COLO668 (cell line): Measurements from ENCODE around the gene PPA2.
"Not testable (repeated sequence)": the region's sequence is repeated elsewhere in the genome, so short reads cannot be mapped to it uniquely, and the experiment has no call there.

Experiments used
- DNase-seq: peaks from one replicate; lab custom pipeline; 2025; ENCODE audit not compliant: unreplicated experiment; lab: John Stamatoyannopoulos, UW

The PPA2 gene

DNA sequence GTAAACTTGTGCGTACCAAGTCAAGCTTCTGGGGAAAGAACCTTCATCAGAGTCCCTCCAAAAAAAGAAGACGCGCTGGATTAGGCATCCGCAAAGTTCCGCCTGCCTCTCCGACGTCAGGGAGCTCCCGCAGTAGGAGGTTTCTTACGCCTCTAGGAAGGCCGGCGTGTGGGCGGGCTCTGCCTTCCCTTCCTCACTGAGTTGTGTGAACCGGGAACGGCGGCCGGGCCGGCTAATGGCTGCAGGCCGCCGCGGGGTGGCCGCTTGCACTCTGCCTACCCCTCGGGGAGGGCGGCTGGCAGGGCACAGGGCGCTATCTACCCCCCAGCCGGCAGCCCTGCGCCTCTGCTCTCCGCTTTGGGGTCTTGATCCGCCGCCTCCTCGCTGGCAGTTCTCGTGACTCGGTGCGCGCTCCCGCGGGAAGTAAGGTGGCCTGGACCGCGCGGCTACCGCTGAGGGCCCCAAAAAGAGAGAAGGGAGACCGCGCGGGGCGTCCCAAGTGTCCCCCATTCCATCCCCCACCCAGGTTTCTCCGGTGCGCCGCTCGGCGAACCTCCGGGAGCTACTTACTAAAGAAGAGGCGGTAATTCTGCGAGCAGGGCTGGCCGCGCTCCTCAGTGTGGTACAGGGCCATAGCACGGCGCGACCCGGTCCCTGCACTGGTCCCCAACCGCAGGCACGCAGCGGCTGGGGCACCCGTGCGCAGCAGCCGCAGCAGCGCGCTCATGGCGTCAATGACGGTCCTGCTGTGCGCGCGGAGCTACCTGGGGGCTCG, at the start of gene PPA2:
PPA2 (minus strand) TSS at position 739 of the 775 bp plus-strand sequence; CDS start at position 727, 12 bp downstream.
- peak; percentile 95 for DNase-seq

DNA sequence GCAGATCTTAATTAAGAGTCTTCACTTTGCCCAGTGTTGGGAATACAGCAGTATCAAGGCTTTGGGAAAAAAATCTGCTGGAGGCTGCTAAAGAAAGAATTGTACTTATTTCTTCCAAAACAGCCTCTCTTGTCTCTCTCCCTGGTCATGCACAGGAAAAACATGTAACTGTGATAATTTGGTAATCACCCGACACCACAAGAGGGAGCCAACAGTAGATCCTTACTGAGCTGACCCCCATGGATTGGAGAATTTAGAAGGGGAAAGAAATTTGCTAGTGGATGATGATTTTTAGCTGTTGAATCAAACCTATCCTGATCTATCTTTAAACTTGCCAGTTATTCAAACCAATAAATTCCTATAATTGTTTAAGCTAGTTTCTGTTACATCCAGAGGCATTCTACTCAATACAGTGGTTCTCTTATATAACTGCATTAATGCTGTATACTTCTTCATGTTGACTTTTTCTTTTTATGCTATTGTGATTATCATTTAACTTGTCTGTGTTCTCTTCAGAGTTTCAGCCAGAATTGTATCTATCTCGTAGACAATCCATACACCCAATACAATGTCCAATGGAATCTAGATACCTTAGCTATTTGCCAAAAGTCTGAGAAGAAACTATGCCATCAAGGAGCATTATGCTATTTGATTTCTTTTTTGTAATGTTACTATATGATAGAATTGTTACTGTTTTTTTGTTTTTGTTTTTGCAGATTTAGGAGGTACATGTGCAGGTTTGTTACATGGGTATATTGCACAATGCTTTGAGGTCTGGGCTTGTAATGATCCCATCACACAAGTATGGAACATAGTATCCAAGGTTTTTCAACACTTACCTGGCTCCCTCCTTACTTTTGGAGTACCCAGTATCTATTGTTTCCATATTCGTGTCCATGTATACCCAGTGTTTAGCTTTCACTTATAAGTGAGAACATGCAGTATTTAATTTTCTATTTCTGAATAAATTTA, 47.2 kb upstream of the PPA2 start:
- peak; percentile 39 for DNase-seq

DNA sequence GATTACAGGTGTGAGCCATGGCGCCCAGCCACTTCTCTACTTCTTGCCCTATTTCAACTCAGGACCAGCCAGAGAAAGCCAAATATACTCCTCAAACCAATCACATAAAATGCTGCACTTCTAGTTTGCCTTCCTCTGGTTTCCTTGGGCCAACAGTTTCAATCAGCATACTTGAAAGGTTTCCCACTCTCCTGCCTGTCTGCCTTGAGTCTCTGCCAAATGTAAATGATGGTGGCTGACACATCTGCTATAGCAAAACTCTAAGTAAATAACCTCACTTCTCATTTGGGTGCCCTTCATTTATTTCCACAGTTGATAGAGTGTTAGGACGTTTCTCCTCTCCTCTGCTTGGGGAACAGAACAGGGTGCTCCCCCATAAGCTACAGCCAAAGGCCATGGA, 36.4 kb upstream of the PPA2 start:
- DNase-seq = no peak

DNA sequence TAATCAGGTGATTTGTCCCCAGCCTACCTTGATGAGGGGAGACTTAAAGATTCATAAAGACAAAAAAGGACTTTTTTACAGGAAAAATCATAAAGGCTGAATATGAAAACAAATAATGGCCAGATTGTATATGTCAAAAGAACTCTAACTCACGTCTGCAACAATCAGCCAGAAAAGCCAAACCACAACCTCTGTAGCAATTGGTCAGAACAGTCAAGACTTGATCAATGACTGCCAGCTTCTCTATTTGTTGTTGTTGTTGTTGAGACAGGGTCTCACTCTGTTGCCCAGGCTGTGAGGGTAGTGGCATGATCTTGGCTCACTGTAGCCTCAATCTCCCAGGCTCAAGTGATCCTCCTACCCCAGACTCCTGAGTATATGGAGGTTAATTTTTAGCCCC, 35.9 kb upstream of the PPA2 start:
- DNase-seq = no peak

DNA sequence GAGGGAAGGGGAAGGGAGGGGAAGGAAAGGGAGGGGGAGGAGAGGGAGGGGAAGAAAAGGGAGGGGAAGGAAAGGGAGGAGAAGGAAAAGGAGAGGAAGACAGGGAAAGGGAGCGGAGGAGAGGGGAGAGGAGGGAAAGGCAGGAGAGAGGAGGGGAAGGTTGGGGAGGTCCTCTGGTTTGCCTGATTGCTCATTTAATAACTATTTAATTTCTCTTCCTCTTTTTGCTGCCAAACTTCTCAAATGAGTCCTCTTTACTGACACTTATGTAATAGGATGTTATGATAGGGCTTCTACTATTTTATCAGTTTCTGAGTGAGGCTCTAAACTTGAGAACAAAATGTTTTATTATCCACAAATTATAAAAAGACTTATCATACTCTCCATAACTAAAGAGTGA, 35.4 kb upstream of the PPA2 start:
- no peak for DNase-seq

DNA sequence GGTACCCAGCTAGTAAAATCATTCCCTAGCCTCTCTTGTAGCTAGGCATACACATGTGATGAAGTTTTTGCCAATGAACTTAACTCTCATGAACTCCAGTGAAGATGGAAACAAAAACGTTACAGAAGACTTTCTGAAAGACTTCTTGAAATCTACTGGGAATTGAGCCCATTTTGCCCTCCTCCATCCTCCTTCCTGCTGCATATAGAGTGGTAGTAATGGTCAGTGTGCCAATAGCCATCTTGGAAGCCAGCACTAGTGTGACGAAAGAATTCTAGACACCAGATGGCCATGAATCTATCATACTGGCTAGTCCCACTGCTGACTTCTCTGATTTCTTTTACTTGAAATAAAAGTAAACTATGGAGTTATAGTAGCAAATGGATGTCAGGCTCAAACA, 30.9 kb upstream of the PPA2 start:
- DNase-seq = no peak

DNA sequence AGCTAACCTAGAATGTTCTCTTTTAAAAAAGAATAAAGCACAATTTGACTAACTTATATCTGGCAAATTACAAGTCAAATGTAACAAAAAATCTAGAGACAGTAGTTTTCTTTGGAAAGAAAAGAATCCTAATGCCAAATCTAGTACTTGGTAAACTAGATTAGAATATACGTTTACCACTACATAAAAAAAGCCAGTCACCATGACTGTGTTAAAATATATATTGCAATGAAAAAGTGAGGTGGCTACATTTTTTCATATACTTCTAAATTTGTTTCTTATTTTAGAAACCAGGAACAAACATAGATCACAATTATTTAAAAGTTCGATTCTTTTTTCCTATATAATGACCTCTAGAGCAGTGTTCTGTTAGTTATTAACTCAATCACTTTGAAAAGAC, 29.6 kb upstream of the PPA2 start:
- DNase-seq = no peak

DNA sequence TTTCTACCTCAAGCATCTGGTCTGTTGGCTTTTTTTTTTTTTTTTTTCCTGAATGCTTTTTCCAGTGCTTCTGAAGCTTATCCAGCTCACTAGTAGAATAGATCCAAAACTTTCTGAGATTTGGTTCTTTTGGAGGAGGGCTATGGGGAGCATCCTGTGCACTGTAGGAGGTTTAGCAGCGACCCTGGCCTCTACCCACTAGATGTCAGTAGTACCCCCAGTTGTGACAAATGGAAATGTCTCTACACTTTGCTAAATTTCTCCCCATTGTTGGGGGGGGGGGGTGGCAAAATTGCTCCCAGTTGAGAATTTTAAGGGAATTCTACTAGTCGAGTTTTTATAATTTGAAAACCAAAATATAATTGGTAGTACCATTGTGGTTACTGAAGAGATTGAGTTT, 23.0 kb upstream of the PPA2 start:
- DNase-seq = no peak

DNA sequence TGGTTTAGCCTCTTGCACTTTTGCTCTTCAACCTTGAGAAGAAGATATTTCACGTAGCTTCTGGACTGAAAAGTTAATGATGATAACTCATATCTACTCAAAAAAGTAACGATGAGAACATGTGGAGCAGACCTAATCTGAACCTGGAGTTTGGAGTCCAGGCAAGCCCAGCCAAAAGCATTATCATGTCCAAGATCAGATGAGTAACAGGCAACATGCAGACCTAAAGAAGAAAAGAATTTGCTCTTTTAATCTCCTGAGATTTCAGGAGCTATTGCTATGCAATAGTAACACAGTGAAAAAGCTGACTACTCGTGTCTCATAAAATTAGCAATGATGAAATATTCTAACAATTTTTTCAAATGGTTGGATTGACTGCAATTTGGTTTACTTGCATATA, 21.8 kb upstream of the PPA2 start:
- DNase-seq = no peak

DNA sequence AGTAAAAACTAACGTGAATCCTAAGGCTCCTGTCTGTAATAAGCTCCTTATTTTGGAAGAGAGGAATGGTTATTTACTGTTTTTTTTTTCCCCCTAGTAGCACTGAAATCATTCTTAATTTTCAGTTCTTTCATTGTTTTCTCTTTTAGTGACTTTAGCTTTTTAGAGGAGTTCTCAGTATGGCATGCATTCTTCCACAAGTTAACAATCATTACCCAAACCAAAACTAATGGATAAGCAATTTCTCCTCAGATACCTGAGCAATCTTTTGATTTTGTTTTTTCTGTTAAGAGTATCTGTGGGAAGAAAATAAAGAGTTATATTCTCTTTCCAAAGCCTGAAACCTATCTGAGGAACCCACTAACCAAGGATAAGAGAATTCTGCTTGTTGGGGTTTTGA, 16.7 kb upstream of the PPA2 start:
- DNase-seq = no peak

DNA sequence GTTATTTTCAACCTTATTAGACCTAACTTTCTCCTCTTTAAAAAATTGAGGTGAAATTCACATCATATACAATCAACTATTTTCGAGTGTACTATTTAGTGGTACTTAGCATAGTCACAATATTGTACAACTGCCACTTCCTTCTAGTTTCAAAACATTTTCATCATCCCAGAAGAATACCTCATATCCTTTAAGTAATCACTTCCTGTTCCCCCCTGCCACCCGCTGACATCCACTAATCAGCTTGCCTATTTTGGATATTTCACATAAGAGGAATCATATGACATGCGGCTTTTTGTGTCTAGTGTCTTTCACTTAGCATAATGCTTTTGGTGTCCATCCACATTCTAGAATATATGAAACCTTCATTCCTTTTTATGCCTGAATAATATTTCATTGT, 10.0 kb upstream of the PPA2 start:
- no peak for DNase-seq

DNA sequence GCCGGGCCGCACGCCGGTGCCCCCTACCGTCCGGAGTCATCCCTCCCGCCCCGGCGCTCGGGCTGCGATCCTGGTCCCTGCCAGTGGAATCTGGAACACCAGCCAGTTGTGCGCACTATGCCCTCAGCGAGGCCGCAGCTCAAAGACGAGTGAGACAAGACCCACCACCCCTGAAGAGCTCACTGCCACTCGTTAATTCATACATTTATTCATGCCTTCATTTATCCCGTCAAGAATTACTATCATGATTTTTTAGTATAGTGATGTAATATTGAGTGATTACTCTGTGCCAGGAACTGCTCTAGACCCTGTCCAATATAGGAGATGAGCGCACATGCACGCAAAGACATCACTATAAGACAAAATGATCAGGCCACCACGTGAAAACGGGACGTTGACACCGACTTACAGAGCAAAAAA, 247 bp upstream of the PPA2 start:
- DNase-seq = no peak

DNA sequence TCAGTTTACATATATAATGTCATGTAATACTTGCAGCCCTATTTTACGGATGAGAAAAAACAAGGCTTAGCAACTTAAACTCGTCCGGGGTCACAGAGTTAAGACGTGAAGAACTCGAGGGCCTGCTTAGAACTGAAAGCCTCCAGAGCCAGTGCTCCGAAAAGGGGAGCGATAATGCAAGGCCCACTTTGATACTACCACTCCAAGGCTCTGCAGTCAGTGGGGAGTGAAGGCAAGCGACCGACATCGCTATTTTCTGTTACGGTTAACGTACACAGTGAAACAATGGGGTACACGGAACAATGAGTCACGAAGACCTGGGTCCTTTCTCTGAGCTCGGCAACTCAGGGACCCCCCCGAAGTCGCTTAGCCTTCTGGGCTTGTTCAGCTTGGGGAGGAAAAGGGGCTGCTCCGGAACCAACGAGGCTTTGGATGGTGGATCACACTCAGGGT, 965 bp downstream of the PPA2 start:
- no peak for DNase-seq

DNA sequence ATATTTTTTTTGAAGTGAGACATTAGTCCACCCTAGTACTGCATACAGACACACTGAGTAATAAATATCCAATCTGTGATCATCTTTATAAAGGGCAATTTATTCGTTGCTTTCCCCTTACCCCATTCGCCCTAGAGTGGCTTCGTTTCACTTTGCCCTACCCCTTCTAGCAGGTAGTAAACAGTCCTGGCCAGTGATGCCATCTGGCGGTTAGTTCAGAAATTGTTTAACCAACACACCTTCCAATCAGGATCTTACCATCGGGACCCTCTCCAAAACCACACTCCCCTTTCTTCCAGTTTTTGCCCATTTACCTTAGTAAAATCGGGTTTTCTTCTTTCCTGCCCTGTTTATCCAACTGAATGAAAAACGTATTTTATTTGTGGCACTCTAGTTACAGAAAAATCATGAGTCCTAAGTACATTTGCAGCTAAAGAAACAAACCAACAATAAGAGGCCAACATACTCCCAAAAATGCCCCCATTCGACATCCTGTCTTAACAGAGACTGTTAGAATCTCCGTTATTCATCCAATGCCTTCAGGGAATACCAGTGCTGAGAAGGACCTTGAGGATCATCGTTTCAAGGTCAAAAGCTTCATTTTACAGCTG, 2.2 kb downstream of the PPA2 start:
- DNase-seq = peak; percentile 70

DNA sequence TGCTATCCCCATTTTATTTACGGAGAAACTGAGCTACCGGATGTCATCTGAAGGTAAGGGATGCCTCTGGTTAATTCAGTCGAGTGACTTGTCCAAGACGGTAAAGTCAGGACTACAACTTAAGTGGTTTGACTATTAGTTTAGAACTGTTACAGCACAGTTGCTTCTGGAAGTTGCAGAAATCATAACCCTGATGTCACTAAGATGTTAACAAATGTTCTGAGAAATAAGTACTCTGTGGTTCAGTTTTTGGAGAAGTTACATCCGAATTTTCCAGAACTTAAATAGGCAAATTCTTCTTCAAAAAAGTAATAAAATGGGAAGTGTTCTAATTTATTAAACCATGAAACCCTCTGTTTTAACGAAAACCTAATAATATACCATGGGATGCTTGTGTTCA, 3.1 kb downstream of the PPA2 start:
- DNase-seq = no peak

DNA sequence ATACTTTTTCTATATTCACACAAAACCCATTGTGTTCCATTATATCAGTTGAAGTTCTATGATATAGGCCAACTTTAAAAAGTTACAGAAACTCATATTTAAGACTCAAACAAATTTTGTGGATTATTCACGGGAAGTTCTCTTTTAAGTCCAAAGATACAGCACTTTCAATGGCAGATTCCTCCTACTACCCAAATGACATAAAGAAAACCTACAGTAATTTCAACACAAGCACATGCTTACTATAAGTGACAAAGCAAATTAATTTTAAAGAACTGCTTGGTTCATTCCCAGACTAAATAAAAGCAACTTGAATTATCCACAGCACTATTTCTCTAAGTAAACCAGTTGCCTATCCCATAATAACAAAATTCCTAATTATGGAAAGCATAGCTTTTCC, 4.1 kb downstream of the PPA2 start:
- no peak for DNase-seq

DNA sequence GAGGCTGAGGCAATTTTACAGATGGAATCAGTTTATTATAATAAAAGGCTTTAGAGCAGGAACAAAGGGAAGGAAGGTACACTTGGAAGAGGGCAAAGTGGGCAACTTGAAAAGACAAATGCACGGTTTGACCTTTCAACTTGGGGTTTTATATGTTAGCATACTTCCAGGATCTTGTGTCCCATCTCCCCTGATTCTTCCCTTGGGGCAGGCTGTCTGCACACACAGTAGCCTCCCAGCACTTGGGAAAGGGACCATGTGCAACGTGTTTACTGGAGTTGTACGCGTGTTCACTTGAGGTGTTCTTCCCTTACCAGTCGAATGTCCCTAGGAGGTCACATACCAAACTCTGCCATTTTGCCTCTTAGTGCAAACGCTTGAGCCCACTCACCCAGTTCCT, 7.3 kb downstream of the PPA2 start:
- no peak for DNase-seq

DNA sequence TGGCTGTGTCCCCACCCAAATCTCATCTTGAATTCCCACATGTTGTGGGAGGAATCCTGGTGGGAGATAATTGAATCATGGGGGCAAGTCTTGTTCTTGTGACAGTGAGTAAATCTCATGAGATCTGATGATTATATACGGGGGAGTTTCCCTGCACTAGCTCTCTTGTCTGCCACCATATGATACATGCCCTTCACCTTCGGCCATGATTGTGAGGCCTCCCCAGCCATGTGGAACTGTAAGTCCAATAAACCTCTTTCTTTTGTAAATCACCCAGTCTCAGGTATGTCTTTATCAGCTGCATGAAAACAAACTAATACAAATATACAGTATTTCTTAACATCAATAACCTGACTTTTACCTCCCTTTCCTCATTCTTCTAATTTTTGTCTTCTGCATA, 9.3 kb downstream of the PPA2 start:
- not testable (repeated sequence) for DNase-seq

DNA sequence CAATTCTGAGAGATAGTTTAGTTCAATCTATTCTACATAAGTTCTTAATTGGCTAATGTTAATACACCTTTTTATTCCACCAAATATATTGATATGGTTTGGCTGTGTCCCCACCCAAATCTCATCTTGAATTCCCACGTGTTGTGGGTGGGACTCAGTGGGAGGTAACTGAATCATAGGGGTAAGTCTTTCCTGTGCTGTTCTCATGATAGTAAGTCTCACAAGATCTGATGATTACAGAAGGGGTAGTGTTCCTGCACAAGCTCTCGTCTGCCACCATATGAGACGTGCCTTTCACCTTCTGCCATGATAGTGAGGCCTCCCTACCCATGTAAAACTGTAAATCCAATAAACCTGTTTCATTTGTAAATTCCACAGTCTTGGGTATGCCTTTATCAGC, 11.3 kb downstream of the PPA2 start:
- no peak for DNase-seq

DNA sequence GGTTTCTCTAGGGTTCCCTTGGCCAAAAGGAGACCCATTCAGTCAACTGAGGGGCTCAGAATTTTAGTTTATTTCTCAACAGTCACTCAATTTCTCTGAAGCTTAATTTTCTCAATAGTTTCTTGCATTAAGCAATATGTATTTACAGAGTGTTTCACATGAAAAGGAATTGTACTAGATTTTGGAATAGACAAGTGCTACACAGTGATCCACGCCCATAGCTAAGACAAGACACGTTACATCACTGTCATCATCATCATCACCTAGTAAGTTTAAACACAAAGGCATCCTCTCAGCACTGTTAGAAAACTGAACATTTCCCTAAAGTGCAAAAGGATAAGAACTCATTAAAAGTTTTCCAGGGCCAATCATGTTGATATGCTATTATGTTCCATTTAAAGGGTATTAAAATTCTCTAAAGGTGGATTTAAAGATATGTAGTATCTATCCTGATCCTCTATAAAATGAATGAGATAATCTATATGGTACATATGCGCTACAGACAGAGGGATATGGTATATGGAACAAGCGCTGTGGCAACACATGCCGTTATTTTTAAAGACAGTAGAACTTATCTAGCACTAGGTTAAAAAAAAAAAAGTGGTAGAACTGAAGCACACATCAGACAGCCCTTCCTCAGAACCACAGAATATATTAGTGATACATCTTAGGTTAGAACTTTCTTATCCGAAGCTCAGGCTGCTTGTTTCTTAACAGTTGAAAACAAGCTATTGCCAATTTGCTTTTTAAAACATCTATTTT, 12.1 kb downstream of the PPA2 start:
- DNase-seq = no peak

DNA sequence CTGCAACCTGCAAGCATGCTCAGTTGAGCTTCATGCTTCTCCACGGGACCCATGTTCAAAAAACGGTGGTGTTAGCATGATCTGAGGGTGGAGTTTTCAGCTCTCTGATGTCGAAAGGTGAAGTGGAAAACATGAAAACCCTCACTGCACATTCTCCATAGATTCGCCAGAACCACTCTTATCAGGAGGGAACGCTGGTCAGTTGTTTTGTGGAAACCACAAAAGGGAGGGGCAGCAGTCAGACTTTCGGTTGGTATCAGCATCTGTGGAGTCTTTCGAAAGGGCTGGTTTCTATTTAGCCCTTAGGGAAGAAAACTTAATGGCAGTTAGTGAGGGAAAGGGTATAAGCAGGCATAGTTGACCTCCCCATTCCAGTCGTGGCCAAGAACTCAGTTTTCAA, 12.6 kb downstream of the PPA2 start:
- no peak for DNase-seq
